ENCODE results near the gene PRRC2B. TPM values are rescaled to one million over a fixed set of nuclear protein-coding genes. Genes with fewer than 3 reads are reported as not detected.
A peak's percentile ranks its signal among the peaks of the same experiment; 100 is the strongest.
"Not testable (repeated sequence)": the region's sequence is repeated elsewhere in the genome, so short reads cannot be mapped to it uniquely, and the experiment has no call there.

The PRRC2B gene
- total and polyA plus RNA-seq, 12 donors = 26.4 to 153 (median 126) TPM

DNA sequence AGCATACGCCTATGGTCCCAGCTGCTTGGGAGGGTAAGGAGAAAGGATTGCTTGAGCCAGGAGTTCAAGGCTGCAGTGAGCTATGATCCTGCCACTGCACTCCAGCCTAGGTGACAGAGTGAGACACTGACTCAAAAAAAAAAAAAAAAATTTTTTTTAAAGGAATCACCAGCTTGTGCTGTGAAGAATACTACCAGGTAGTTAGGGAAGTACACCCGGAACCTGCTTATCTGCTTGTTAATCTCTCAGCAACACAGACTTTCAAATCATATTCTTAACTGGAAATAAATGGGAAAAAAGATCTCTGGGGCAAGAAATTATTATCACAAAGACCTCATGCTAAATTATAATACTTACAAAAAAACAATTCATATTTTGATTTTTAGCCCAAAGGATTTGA, 26.4 kb upstream of the PRRC2B start:
- intact Hi-C loops (cut with DNase I) = loop anchor here in 4 of 10 donors (5.0 to 10.0 kb wide), 3 partner anchors 67 to 110 kb away; no protein-coding TSS in a partner anchor
- no peak overlapping the region for H3K4me3 ChIP-seq
- no peaks in the 10 kb centered on the region for H3K36me3 ChIP-seq
- ATAC-seq (peak in 1 of 8 donors; percentile 27), DNase-seq (no peak)
- no peaks in the 10 kb centered on the region for H3K9me3 ChIP-seq
- H3K4me1 ChIP-seq = peaks cover 0 to 20% (median 7%) of the 10 kb centered on the region in 9 donors
- no peak overlapping the region for H3K27ac ChIP-seq
- no peak for TF ChIP-seq CTCF (IDR thresholded peaks at IDR 0.05)
- no peaks in the 10 kb centered on the region for H3K27me3 ChIP-seq
- WGBS, 2 donors = 83 to 90% methylated on average over 2 of the region's 2 CpGs

DNA sequence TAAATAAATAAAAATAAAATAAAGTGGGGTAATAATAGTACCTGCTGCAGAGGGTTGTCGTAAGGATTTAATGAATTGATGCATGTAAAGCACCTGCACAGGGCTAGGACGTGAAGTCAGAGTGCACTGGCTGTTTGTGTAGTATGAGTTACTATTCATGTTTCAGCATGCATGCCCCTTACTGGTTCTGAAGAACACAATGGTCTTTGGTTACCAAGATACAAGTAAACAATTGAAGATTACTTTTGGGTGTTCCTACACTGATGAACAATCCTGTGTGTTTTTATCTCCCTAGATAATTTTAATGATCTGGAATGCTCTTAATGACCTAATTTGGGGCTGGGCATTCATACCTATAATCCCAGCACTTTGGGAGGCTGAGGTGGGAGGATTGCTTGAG, 23.2 kb upstream of the PRRC2B start:
- H3K36me3 ChIP-seq = no peaks in the 10 kb centered on the region
- H3K4me1 ChIP-seq = peaks cover 0 to 19% (median 15%) of the 10 kb centered on the region in 9 donors
- no peak overlapping the region for H3K4me3 ChIP-seq
- intact Hi-C loops (cut with DNase I) = loop anchor here in 2 of 10 donors (5.0 to 10.0 kb wide), 2 partner anchors 54 to 112 kb away; no protein-coding TSS in a partner anchor
- ATAC-seq (no peak), DNase-seq (no peak)
- H3K9me3 ChIP-seq = no peaks in the 10 kb centered on the region
- H3K27me3 ChIP-seq = no peaks in the 10 kb centered on the region
- TF ChIP-seq CTCF (IDR thresholded peaks at IDR 0.05) = no peak
- no peak overlapping the region for H3K27ac ChIP-seq
- 67 to 80% methylated on average over 2 of the region's 2 CpGs for WGBS, 2 donors

GRCh38 chr9:131372599-131372973, 21.3 kb upstream of the PRRC2B start:
- WGBS, 2 donors = 58 to 59% methylated on average over 17 of the region's 17 CpGs
- ATAC-seq = not testable (repeated sequence)

GRCh38 chr9:131374638-131375037, 19.2 kb upstream of the PRRC2B start:
- not testable (repeated sequence) for H3K36me3 ChIP-seq, H3K9me3 ChIP-seq, H3K27ac ChIP-seq, H3K4me3 ChIP-seq, H3K27me3 ChIP-seq, ATAC-seq, DNase-seq
- peaks cover 0 to 19% (median 10%) of the 10 kb centered on the region in 9 donors for H3K4me1 ChIP-seq
- intact Hi-C loops (cut with DNase I) = loop anchor here in 2 of 10 donors (5.0 to 10.0 kb wide), 2 partner anchors 50 to 108 kb away; no protein-coding TSS in a partner anchor
- WGBS, 2 donors = 71 to 76% methylated on average over 5 of the region's 5 CpGs

More at GRCh38 chr9:131372599-131372973, 21.3 kb upstream of the PRRC2B start:
- intact Hi-C loops (cut with DNase I) = loop anchor here in 2 of 10 donors (5.0 to 10.0 kb wide), 2 partner anchors 52 to 110 kb away; no protein-coding TSS in a partner anchor
- peak overlapping the region; percentile 74 to 96 (median 90) for H3K27ac ChIP-seq
- H3K4me3 ChIP-seq = peak overlapping the region; percentile 46 to 77 (median 66)
- not testable (repeated sequence) for H3K9me3 ChIP-seq, H3K36me3 ChIP-seq, H3K27me3 ChIP-seq
- H3K4me1 ChIP-seq = peaks cover 0 to 19% (median 10%) of the 10 kb centered on the region in 9 donors
- peak in 1 of 2 donors; percentile 28 for DNase-seq

DNA sequence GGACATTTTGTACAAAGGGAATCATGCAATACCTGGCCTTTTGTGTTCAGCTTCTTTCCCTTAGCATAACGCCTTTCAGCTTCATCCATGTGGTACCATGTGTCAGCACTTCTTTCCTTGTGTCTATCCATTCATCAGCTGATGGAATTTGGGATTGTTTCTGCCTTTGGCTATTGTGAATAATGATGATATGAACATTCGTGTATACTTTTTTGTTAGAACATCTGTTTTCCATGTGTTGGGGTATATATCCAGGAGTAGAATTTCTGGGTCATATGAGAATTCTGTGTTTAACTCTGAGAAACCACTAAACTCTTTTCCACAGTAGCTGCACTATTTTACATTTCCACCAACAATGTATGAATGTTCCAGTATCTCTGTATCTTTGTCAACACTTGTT, 14.8 kb upstream of the PRRC2B start:
- H3K4me3 ChIP-seq = no peak overlapping the region
- ATAC-seq (no peak), DNase-seq (no peak)
- H3K36me3 ChIP-seq = no peaks in the 10 kb centered on the region
- H3K4me1 ChIP-seq = peaks cover 0 to 27% (median 14%) of the 10 kb centered on the region in 9 donors
- intact Hi-C loops (cut with DNase I) = loop anchor here in 1 of 10 donors (10.0 kb wide), 1 partner anchor 46 kb away; no protein-coding TSS in a partner anchor
- H3K9me3 ChIP-seq = no peaks in the 10 kb centered on the region
- H3K27ac ChIP-seq = no peak overlapping the region
- 80 to 83% methylated on average over 2 of the region's 2 CpGs for WGBS, 2 donors
- no peak for TF ChIP-seq CTCF (IDR thresholded peaks at IDR 0.05)
- no peaks in the 10 kb centered on the region for H3K27me3 ChIP-seq
